ENCODE data around the gene TCP11X2.
"Not testable (repeated sequence)": the region's sequence is repeated elsewhere in the genome, so short reads cannot be mapped to it uniquely, and the experiment has no call there.

Gene TCP11X2

DNA sequence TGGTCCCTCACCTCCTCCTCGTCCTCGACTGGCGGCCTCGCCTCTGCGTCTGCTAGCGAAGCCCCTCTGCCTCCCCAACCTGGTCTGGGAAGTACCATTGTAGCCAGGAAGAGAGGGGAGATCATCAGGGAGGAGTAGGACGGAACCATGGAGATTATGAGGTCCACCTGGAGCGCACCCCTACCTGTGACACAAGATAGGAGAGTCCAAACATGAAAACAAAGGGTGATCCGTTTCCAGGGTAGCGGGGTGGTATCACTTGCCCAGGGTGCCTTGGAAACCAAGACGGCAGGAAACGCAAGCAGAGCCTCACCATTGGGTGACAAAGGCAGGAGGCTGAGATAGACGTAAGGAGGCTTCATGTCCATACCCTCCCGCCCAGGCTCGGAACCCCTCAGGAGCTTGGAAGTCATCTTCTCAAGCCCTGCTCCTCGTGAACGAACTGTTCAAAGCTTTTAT lies at the start of gene TCP11X2:
TCP11X2 (minus strand) TSS at position 51 of the 459 bp plus-strand sequence.
- DNase-seq = not testable (repeated sequence)

DNA sequence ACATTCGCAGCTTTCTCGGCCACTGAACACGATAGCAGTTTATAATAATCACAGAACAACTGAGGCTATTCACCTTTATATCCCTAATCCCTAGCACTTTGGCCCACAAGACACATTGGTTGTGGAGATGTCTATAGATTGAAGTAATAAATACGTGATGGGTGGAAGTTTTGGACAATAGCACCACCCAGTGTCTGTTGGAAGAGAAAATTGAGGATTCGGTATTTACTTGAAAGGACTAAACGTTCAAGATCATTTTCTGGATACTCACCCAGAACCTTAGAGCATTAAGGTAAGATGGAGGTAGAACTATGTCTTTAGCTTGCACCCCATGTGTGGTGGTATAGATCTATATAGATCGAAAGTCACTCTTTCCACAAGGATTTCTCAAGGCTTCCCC lies 45.7 kb upstream of the TCP11X2 start:
- DNase-seq = no peak

- peak; percentile 3 for DNase-seq
Measured at GRCh38 chrX:102515975-102516941, 44.6 kb upstream of the TCP11X2 start, which contains the start of gene TMSB15A. Gene TMSB15A (minus strand): TSS chrX:102516739.

GRCh38 chrX:102514536-102514935 lies 42.9 kb upstream of the TCP11X2 start:
- DNase-seq = no peak

DNA sequence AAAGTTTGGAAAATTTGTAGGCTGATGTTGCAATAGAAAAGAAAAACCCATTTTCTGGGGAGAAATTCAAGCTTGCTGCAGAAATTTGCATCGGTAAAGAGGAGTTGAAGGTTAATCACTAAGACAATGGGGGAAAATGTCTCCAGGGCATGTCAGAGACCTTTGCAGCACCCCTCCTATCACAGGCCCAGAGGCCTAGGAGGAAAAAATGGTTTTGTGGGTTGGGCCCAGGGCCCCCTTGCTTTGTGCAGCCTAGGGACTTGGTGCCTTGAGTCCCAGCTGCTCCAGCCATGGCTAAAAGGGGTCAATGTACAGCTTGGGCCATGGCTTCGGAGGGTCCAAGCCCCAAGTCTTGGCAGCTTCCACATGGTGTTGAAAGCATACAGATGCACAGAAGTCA lies 27.1 kb upstream of the TCP11X2 start:
- DNase-seq = no peak

- no peak for DNase-seq
Measured at GRCh38 chrX:102491766-102492165, 20.2 kb upstream of the TCP11X2 start.

DNA sequence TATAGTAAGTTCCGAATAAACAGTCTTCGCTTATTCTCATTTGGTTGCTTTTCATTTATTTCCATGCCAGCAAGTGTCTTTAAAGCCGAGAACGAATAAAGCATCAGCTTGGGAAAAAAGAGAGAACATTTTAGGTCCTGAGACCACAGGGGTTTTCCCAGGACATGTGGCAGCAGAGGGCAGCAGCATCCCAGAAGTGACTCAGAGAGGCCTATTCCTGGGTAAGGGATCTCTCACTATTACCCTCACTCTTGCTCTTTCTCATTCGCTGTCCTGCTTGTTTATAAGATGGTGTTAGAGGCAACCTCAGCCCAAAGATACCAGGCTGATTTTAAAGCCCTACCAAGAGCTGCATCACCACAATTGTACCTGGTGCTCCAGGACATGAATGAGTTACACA lies 7.2 kb upstream of the TCP11X2 start:
- not testable (repeated sequence) for DNase-seq

- not testable (repeated sequence) for DNase-seq
Measured at GRCh38 chrX:102470215-102470614, 1.4 kb downstream of the TCP11X2 start.

DNA sequence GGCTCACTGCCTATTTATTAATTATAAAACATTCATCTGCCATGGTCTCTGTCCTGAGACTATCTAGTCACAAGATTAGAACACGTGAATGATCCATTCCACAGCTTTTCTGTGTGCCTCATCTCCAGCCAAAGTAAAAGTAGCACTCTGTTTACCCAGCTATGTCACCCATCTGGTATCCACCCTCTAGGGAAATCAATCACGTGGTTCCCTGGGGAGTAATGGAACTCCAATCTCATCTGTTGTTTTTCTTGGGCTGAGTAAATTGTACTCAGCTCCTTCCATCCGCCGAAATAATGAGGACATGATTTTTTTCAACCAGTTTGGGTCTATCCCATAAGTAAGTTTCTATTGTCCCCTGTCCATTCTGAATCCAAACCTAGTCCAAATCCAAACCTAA lies 13.0 kb downstream of the TCP11X2 start:
- not testable (repeated sequence) for DNase-seq

DNA sequence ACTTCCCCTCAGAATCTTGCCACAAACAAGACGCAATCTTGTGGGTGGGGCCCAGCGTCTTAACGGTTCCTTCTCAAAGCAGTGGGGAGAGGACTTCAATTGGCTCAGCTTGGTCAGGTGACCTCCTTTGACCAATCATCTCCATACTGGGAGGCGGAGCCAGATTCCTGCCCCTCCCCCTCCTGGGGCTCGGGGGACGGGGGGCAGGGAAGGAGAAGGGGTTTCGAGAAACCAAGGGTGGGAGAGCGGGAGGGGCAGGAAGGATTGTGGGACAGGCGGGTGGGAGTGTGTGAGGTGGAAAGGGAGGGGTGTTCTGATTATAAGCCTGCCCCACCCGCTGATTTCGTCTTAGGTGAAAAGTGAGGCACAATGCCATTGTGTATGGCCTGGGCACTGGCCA lies 31.7 kb downstream of the TCP11X2 start, which contains the start of gene NXF2B:
NXF2B (minus strand) TSS at position 101 of the 400 bp plus-strand sequence. CDS start 59,972 bp downstream, outside the sequence.
- not testable (repeated sequence) for DNase-seq

- not testable (repeated sequence) for DNase-seq
Measured at GRCh38 chrX:102414493-102414892, 57.1 kb downstream of the TCP11X2 start.
